ENCODE results near the gene CENPP.

The CENPP gene

DNA sequence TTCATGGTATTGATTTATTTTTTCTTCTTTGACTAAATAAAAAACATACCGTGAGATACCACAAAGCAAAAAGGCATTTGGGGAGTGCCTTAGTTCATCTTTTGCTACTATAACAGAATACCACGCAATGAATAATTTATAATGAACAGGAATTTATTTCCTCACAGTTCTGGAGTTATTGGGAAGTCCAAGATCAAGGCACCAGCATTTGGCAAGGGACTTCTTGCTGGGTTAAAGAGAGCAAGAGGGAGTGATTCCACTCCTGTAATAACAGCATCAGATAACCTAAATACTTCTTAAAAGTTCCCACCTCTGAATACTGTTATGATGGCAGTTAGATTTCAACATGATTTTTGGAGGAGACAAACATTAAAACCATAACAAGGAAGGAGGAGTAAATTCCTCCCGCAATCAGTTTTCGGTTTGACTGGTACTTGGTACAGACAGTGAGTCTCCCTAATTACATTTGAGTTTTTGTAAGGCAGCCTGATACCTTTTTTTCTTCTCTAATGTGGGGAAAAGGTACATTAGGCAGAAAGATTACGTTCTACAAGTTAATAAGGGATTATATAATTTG, 107.3 kb downstream of the CENPP start:
- TF ChIP-seq CTCF (IDR thresholded peaks at IDR 0.05): no peak

- TF ChIP-seq CTCF (IDR thresholded peaks at IDR 0.05): no peak
Observed at GRCh38 chr9:92435263-92435662, 109.5 kb downstream of the CENPP start.

GRCh38 chr9:92438900-92439526, 113.3 kb downstream of the CENPP start:
- TF ChIP-seq CTCF (IDR thresholded peaks at IDR 0.05): peak; percentile 29

- TF ChIP-seq CTCF (IDR thresholded peaks at IDR 0.05): no peak
Observed at GRCh38 chr9:92439921-92440750, 114.4 kb downstream of the CENPP start.

GRCh38 chr9:92440751-92441046, 114.9 kb downstream of the CENPP start:
- TF ChIP-seq CTCF (IDR thresholded peaks at IDR 0.05): no peak

- no peak for TF ChIP-seq CTCF (IDR thresholded peaks at IDR 0.05)
Observed at GRCh38 chr9:92444841-92445240, 119.1 kb downstream of the CENPP start.

- TF ChIP-seq CTCF (IDR thresholded peaks at IDR 0.05): no peak
Observed at GRCh38 chr9:92446536-92446935, 120.8 kb downstream of the CENPP start.
